Measurements from ENCODE around the gene C2CD4B. TPM values are rescaled to one million over a fixed set of nuclear protein-coding genes. Genes with fewer than 3 reads are reported as not detected.

Gene C2CD4B
- total RNA-seq, 1 donor from 2014 or later: 0.53 TPM

- no peak overlapping the region for H3K4me3 Mint-ChIP-seq (ENCODE audit: low read depth)
- H3K36me3 Mint-ChIP-seq (ENCODE audit: insufficient read depth): no peaks in the 10 kb centered on the region
- H3K27me3 Mint-ChIP-seq: peaks cover 14% of the 10 kb centered on the region
- DNase-seq (ENCODE audit: low spot score, unreplicated experiment): no peak
- H3K27ac Mint-ChIP-seq: no peak overlapping the region
- H3K9me3 Mint-ChIP-seq (ENCODE audit: low read depth): no peaks in the 10 kb centered on the region
- TF ChIP-seq CTCF (IDR thresholded peaks at IDR 0.05; ENCODE audit: unreplicated experiment): no peak
- peaks cover 12% of the 10 kb centered on the region for H3K4me1 Mint-ChIP-seq (ENCODE audit: low read depth)
Measured at GRCh38 chr15:62171882-62172281, 6.8 kb upstream of the C2CD4B start.

- no peaks in the 10 kb centered on the region for H3K9me3 Mint-ChIP-seq (ENCODE audit: low read depth)
- no peak for TF ChIP-seq CTCF (IDR thresholded peaks at IDR 0.05; ENCODE audit: unreplicated experiment)
- H3K27ac Mint-ChIP-seq: no peak overlapping the region
- peaks cover 53% of the 10 kb centered on the region for H3K27me3 Mint-ChIP-seq
- no peak for DNase-seq (ENCODE audit: low spot score, unreplicated experiment)
- peaks cover 14% of the 10 kb centered on the region for H3K4me1 Mint-ChIP-seq (ENCODE audit: low read depth)
- H3K4me3 Mint-ChIP-seq (ENCODE audit: low read depth): peak overlapping the region; percentile 15
- no peaks in the 10 kb centered on the region for H3K36me3 Mint-ChIP-seq (ENCODE audit: insufficient read depth)
Measured at GRCh38 chr15:62165793-62166375, 799 bp upstream of the C2CD4B start.

- Mint-ChIP-seq H3K27ac (no peak overlapping the region), H3K27me3 (peaks cover 62% of the 10 kb centered on the region), H3K4me1 (ENCODE audit: low read depth) (peaks cover 14% of the 10 kb centered on the region), H3K36me3 (ENCODE audit: insufficient read depth) (no peaks in the 10 kb centered on the region), H3K4me3 (ENCODE audit: low read depth) (peak overlapping the region; percentile 77), H3K9me3 (ENCODE audit: low read depth) (no peaks in the 10 kb centered on the region)
- peak; percentile 26 for DNase-seq (ENCODE audit: low spot score, unreplicated experiment)
- no peak for TF ChIP-seq CTCF (IDR thresholded peaks at IDR 0.05; ENCODE audit: unreplicated experiment)
Measured at GRCh38 chr15:62164396-62165103, 535 bp downstream of the C2CD4B start.

GRCh38 chr15:62164014-62164395 is 1.1 kb downstream of the C2CD4B start:
- no peak for TF ChIP-seq CTCF (IDR thresholded peaks at IDR 0.05; ENCODE audit: unreplicated experiment)
- no peaks in the 10 kb centered on the region for H3K36me3 Mint-ChIP-seq (ENCODE audit: insufficient read depth)
- no peaks in the 10 kb centered on the region for H3K9me3 Mint-ChIP-seq (ENCODE audit: low read depth)
- DNase-seq (ENCODE audit: low spot score, unreplicated experiment): peak; percentile 27
- peaks cover 14% of the 10 kb centered on the region for H3K4me1 Mint-ChIP-seq (ENCODE audit: low read depth)
- H3K27ac Mint-ChIP-seq: no peak overlapping the region
- H3K4me3 Mint-ChIP-seq (ENCODE audit: low read depth): peak overlapping the region; percentile 53
- H3K27me3 Mint-ChIP-seq: peaks cover 65% of the 10 kb centered on the region

GRCh38 chr15:62163397-62164013 is 1.6 kb downstream of the C2CD4B start:
- Mint-ChIP-seq H3K36me3 (ENCODE audit: insufficient read depth) (no peaks in the 10 kb centered on the region), H3K27ac (no peak overlapping the region), H3K4me3 (ENCODE audit: low read depth) (peak overlapping the region; percentile 53), H3K9me3 (ENCODE audit: low read depth) (no peaks in the 10 kb centered on the region), H3K4me1 (ENCODE audit: low read depth) (peaks cover 9% of the 10 kb centered on the region), H3K27me3 (peaks cover 65% of the 10 kb centered on the region)
- TF ChIP-seq CTCF (IDR thresholded peaks at IDR 0.05; ENCODE audit: unreplicated experiment): peak; percentile 17
- no peak for DNase-seq (ENCODE audit: low spot score, unreplicated experiment)
